NCI-H1105 (cell line): ENCODE results near the gene RDM1.

Source experiments
- DNase-seq: peaks from one replicate; lab custom pipeline; 2025; lab: John Stamatoyannopoulos, UW

The RDM1 gene

DNA sequence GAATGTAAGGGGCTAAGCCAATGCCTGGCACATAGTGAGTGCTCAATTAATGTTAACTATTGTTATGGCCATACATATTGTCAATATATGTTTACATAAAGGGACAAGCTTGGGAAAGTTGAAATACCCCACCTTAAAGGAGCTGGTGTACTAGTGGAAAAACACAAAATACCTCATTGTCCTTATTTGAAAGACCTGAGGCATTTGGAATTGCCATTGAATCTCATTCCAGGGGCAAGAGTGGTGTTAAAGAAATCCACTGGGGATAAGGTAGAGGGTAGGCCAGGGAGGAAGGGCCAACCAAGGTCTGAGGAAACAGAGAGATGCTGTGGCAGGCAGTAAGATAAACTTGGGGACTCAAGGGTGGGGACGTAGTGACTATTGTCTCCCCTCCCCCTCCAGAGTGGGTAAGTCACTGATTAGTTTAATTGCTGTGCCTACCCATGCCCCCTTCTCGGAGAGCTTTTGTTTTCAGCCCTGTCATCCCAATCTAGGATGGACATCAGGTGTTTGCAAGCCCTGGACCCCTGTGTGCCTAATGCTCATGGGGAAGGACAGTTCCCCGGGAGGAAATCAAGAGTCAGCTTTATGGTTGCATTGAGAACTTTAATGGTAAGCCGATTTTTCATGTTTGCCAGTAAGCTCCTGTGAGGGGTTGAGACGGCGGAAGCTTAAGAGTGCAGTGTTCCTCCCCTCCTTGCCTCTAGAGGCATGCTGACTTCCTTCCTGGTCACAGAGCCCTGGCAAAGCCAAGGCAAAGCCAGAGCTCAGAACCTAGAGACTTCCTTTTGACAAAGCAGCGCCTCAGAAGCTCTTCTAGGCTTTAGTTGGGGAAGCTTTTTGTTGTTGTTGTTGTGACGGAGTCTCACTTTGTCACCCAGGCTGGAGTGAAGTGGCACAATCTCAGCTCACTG lies 59.4 kb downstream of the RDM1 start:
- no peak for DNase-seq

DNA sequence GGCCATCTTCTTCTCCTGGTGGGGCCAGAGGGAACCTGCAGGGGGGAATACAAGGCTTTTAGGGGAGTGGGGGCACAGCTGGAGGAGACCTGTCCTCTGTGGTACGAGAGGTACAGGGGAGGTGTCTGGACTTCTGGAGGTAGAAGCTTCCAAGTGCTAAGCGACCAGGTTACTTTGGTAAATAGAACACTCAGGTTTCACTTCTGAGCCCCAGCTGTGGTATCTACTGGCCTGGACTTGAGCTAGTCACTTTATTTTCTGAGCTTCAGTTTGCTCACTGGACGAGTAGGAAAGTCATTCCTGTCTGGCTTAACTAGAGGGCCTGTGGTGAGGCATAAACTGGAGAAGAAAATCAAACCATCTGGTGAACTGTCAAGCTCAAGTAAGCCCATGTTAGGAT lies 61.8 kb downstream of the RDM1 start, which contains the start of gene HEATR9:
Gene HEATR9 (minus strand): TSS at position 155 of the 400 bp plus-strand sequence. CDS start 149 bp downstream, at position 6.
- DNase-seq = no peak
